PFSK-1 (cell line): ENCODE measurements around the gene GPD1L.

Source experiments
- POLR2AphosphoS5 ChIP-seq: IDR thresholded peaks from 2 replicates; pipeline ENCODE4 v1.6.1; 2012; ENCODE audit warnings: low read depth, mild to moderate bottlenecking, control low read depth, low read length, moderate library complexity
- SIN3A ChIP-seq: IDR thresholded peaks from 2 replicates; pipeline ENCODE4 v1.6.1; 2012; ENCODE audit warnings: mild to moderate bottlenecking, low read length, moderate library complexity, borderline replicate concordance; ENCODE audit not compliant: insufficient read depth

GRCh38 chr3:32089476-32089875 is 16.9 kb upstream of the GPD1L start:
- TF ChIP-seq POLR2AphosphoS5 (no peak), SIN3A (no peak)
